ENCODE data around the gene APBB1.
A peak's percentile ranks its signal among the peaks of the same experiment; 100 is the strongest.
"Not testable (repeated sequence)": the region's sequence is repeated elsewhere in the genome, so short reads cannot be mapped to it uniquely, and the experiment has no call there.

The APBB1 gene

GRCh38 chr11:6415797-6416196 lies 3.1 kb downstream of the APBB1 start:
- no peak for DNase-seq

- no peak for DNase-seq
Observed at GRCh38 chr11:6414874-6415328, 4.0 kb downstream of the APBB1 start.

- DNase-seq = peak; percentile 30
Observed at GRCh38 chr11:6413791-6414201, 5.1 kb downstream of the APBB1 start.

- DNase-seq = no peak
Observed at GRCh38 chr11:6411594-6412031, 7.3 kb downstream of the APBB1 start.

GRCh38 chr11:6410695-6411430 lies 8.0 kb downstream of the APBB1 start:
- DNase-seq = no peak

GRCh38 chr11:6406370-6406769 lies 12.5 kb downstream of the APBB1 start:
- no peak for DNase-seq

GRCh38 chr11:6405846-6406245 lies 13.0 kb downstream of the APBB1 start:
- no peak for DNase-seq

- peak; percentile 22 for DNase-seq
Observed at GRCh38 chr11:6405052-6405667, 13.7 kb downstream of the APBB1 start.

GRCh38 chr11:6404342-6405051 lies 14.4 kb downstream of the APBB1 start:
- DNase-seq = peak; percentile 74

GRCh38 chr11:6403539-6403938 lies 15.4 kb downstream of the APBB1 start:
- DNase-seq = no peak

GRCh38 chr11:6402561-6402981 lies 16.3 kb downstream of the APBB1 start:
- peak; percentile 25 for DNase-seq

GRCh38 chr11:6402061-6402470 lies 16.8 kb downstream of the APBB1 start:
- no peak for DNase-seq

GRCh38 chr11:6401464-6401863 lies 17.4 kb downstream of the APBB1 start:
- no peak for DNase-seq

GRCh38 chr11:6400431-6401345 lies 18.2 kb downstream of the APBB1 start:
- DNase-seq = no peak

- no peak for DNase-seq
Observed at GRCh38 chr11:6397636-6398035, 21.3 kb downstream of the APBB1 start.

GRCh38 chr11:6397156-6397555 lies 21.7 kb downstream of the APBB1 start:
- peak; percentile 40 for DNase-seq

- DNase-seq = no peak
Observed at GRCh38 chr11:6395470-6396060, 23.3 kb downstream of the APBB1 start.

GRCh38 chr11:6393989-6394670 lies 24.8 kb downstream of the APBB1 start:
- no peak for DNase-seq

- not testable (repeated sequence) for DNase-seq
Observed at GRCh38 chr11:6392251-6392650, 26.6 kb downstream of the APBB1 start.

GRCh38 chr11:6391537-6392134 lies 27.3 kb downstream of the APBB1 start:
- no peak for DNase-seq

All from fibroblast of upper back skin (primary cell).